ENCODE measurements around the gene MAP4.
"Not testable (repeated sequence)": the region's sequence is repeated elsewhere in the genome, so short reads cannot be mapped to it uniquely, and the experiment has no call there.

The MAP4 gene

GRCh38 chr3:48016301-48016973 is at the start of gene MAP4:
Gene MAP4 (minus strand): TSS chr3:48016416. CDS start chr3:47998860, 17,556 bp downstream.
- DNase-seq (ENCODE audit: low spot score), result no peak

- DNase-seq (ENCODE audit: low spot score), result no peak
Measured at GRCh38 chr3:48065035-48065434, 48.8 kb upstream of the MAP4 start.

GRCh38 chr3:48064292-48064829 is 48.1 kb upstream of the MAP4 start:
- no peak for DNase-seq (ENCODE audit: low spot score)

- DNase-seq (ENCODE audit: low spot score), result not testable (repeated sequence)
Measured at GRCh38 chr3:48061586-48061985, 45.4 kb upstream of the MAP4 start.

GRCh38 chr3:48058091-48058490 is 41.9 kb upstream of the MAP4 start:
- DNase-seq (ENCODE audit: low spot score), result no peak

- DNase-seq (ENCODE audit: low spot score), result no peak
Measured at GRCh38 chr3:48057521-48057920, 41.3 kb upstream of the MAP4 start.

GRCh38 chr3:48047841-48048464 is 31.7 kb upstream of the MAP4 start:
- DNase-seq (ENCODE audit: low spot score), result no peak

- no peak for DNase-seq (ENCODE audit: low spot score)
Measured at GRCh38 chr3:48042071-48042760, 26.0 kb upstream of the MAP4 start.

GRCh38 chr3:48039487-48040190 is 23.4 kb upstream of the MAP4 start:
- DNase-seq (ENCODE audit: low spot score), result no peak

- DNase-seq (ENCODE audit: low spot score), result no peak
Measured at GRCh38 chr3:48038971-48039481, 22.8 kb upstream of the MAP4 start.

GRCh38 chr3:48034000-48034516 is 17.8 kb upstream of the MAP4 start:
- no peak for DNase-seq (ENCODE audit: low spot score)

- no peak for DNase-seq (ENCODE audit: low spot score)
Measured at GRCh38 chr3:48030188-48030587, 14.0 kb upstream of the MAP4 start.

GRCh38 chr3:48026951-48027908 is 11.0 kb upstream of the MAP4 start:
- DNase-seq (ENCODE audit: low spot score), result no peak

GRCh38 chr3:48026098-48026497 is 9.9 kb upstream of the MAP4 start:
- no peak for DNase-seq (ENCODE audit: low spot score)

- no peak for DNase-seq (ENCODE audit: low spot score)
Measured at GRCh38 chr3:48024401-48024800, 8.2 kb upstream of the MAP4 start.

GRCh38 chr3:48023377-48023776 is 7.2 kb upstream of the MAP4 start:
- no peak for DNase-seq (ENCODE audit: low spot score)

- no peak for DNase-seq (ENCODE audit: low spot score)
Measured at GRCh38 chr3:48022178-48022577, 6.0 kb upstream of the MAP4 start.

GRCh38 chr3:48018841-48019240 is 2.6 kb upstream of the MAP4 start:
- DNase-seq (ENCODE audit: low spot score), result no peak

GRCh38 chr3:48015431-48016180 is 610 bp downstream of the MAP4 start:
- no peak for DNase-seq (ENCODE audit: low spot score)

- no peak for DNase-seq (ENCODE audit: low spot score)
Measured at GRCh38 chr3:48014358-48014757, 1.9 kb downstream of the MAP4 start.

Measured in HuH-7.5 (cell line).